Tibial nerve (tissue), 4 donors: ENCODE data around the gene RANBP17.

Experiments used
- EP300 ChIP-seq, 2 donors: sonication (generic); formaldehyde crosslinking; IDR thresholded peaks; one replicate each; pipeline ENCODE4 v1.6.1; 2017; ENCODE audit warnings: antibody characterized with exemption in 2 of 2, mild to moderate bottlenecking in 1 of 2
- POLR2A ChIP-seq, 2 donors: fragments of 450-650 bp; IDR thresholded peaks; one replicate each; pipeline ENCODE4 v1.6.1; 2017; ENCODE audit warnings: antibody characterized with exemption in 2 of 2, mild to moderate bottlenecking in 2 of 2, moderate library complexity in 2 of 2
- TF ChIP-seq, protein P1 (sequence below), 5 experiments: fragments of 200-600 bp in 3 of 5; fragments of 450-650 bp in 2 of 5; sonication (generic) in 3 of 5; IDR thresholded peaks; one replicate each; pipeline ENCODE4 v1.5.1; 2016 to 2019; ENCODE audit warnings: antibody characterized with exemption in 5 of 5, mild to moderate bottlenecking in 3 of 5, moderate library complexity in 2 of 5

GRCh38 chr5:171306781-171307591 is 445.2 kb downstream of the RANBP17 start:
- TF ChIP-seq, protein P1, sequence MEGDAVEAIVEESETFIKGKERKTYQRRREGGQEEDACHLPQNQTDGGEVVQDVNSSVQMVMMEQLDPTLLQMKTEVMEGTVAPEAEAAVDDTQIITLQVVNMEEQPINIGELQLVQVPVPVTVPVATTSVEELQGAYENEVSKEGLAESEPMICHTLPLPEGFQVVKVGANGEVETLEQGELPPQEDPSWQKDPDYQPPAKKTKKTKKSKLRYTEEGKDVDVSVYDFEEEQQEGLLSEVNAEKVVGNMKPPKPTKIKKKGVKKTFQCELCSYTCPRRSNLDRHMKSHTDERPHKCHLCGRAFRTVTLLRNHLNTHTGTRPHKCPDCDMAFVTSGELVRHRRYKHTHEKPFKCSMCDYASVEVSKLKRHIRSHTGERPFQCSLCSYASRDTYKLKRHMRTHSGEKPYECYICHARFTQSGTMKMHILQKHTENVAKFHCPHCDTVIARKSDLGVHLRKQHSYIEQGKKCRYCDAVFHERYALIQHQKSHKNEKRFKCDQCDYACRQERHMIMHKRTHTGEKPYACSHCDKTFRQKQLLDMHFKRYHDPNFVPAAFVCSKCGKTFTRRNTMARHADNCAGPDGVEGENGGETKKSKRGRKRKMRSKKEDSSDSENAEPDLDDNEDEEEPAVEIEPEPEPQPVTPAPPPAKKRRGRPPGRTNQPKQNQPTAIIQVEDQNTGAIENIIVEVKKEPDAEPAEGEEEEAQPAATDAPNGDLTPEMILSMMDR (IDR thresholded peaks at IDR 0.05), result no peak
- TF ChIP-seq POLR2A (IDR thresholded peaks at IDR 0.05) (no peak), EP300 (IDR thresholded peaks at IDR 0.05) (no peak)
